HG03558 (cell line): ENCODE measurements around the gene PPP2R5D.
"Not testable (repeated sequence)": the region's sequence is repeated elsewhere in the genome, so short reads cannot be mapped to it uniquely, and the experiment has no call there.

Experiments
- ATAC-seq: cut with Tn5 transposase; IDR thresholded peaks from one replicate; pipeline ENCODE4 v1.9.1; 2021; ENCODE audit warnings: moderate number of reproducible peaks; ENCODE audit not compliant: unreplicated experiment; ENCODE audit errors: extremely low read depth

The PPP2R5D gene

GRCh38 chr6:42984001-42984923 is at the start of gene PPP2R5D:
TSS of gene PPP2R5D (plus strand) at chr6:42984570. CDS start at chr6:42984678, 108 bp downstream.
- ATAC-seq = peak; percentile 85

GRCh38 chr6:42935322-42935721 is 49.0 kb upstream of the PPP2R5D start:
- no peak for ATAC-seq

- no peak for ATAC-seq
Measured at GRCh38 chr6:42936398-42936797, 48.0 kb upstream of the PPP2R5D start.

GRCh38 chr6:42937548-42938427 is 46.6 kb upstream of the PPP2R5D start:
- ATAC-seq = no peak

- no peak for ATAC-seq
Measured at GRCh38 chr6:42938428-42938796, 46.0 kb upstream of the PPP2R5D start.

DNA sequence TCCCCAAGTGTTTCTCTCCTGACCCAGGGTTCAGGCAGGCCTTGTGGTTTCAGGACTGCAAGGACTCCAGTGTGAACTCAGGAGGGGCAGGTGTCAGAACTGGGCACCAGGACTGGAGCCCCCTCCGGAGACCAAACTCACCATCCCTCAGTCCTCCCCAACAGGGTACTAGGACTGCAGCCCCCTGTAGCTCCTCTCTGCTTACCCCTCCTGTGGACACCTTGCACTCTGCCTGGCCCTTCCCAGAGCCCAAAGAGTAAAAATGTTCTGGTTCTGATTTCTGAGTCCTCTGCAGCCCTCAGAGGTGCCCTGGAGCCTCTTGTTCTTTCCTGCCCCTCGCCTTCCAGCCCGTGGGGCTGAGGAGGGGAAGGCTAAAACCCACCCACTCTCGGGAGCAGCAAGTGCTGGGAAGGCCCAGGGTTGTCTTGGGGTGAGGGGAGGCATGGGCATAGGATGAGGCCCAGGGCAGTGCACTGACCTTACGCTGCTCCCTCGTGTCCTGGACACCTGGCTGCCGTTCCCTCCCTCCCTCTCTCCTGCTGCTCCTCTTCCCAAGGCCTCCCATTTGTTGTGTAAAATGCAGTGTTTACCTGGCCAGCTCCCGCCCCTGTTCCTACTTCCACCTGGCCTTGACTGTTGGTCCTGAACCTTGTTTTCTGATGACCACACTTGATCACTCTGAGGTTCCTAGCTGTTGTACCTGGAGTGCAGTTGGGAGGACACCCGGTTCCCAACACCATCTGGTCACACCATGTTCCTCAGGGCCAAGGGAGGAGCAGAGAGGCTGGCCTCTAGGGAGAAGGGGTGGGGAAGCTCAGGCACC is 45.2 kb upstream of the PPP2R5D start:
- no peak for ATAC-seq

GRCh38 chr6:42939810-42940167 is 44.6 kb upstream of the PPP2R5D start:
- no peak for ATAC-seq

DNA sequence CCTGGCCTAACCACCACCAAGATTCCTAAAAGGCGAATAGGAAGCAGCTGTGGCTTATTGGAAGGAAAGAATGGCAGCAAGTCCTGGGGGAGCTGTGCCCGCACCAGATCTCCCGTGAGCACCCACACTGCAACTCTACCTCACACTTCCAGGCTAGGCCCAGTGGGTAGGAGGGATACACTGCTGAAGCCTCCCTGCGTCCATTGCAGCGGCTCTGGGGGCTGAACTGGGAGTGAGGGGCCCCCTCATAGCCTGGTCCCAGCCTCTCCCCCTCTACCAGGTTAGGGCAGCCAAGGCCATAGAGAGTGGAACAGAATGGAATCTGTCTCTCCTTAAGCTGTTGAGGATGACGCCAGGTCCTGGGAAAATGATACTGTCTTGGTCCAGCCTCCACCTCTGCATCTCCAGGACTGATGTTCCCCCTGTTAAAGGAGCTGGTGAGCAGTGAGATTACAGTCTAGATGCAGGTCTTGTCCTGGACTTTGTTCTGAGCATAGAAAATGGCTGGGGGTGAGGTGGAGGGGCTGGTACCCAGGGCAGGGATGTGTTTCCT is 43.8 kb upstream of the PPP2R5D start:
- ATAC-seq = no peak

GRCh38 chr6:42941356-42941755 is 43.0 kb upstream of the PPP2R5D start:
- not testable (repeated sequence) for ATAC-seq

DNA sequence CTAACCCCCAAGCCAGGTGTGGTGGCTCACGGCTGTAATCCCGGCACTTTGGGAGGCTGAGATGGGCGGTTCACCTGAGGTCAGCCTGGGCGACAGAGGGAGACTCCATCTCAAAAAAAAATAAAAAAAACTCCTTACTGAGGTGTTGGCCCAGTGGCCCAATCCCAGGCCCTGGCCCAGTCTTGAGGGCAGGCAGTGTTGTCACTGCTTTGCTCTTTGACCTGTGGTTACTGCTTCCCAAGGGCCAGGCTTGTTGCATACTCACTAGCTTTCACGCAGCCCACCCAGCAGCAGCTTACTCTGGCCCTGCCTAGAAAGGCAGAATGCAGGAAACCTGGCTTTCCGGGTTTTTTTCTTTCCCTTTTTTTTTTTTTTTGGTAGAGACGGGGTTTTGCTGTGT is 41.9 kb upstream of the PPP2R5D start:
- ATAC-seq = no peak

GRCh38 chr6:42947950-42948349 is 36.4 kb upstream of the PPP2R5D start:
- ATAC-seq = no peak

DNA sequence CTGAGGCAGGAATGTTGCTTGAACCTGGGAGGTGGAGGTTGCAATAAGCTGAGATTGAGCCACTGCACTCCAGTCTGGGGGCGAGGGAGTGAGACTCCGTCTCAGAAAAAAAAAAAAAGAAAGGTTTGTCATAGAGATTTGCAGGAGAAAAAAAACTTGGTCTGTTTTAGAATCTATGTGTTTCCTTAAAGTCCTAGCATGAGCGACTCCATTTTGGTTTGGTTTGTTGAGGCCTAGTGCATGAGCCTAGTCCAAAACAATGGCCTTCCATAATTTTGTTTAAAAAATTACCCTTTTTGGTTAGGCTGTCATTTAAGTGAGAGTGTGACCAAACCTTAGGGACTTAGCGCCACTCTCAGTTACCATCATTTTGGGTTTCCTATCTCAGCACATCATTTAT is 32.0 kb upstream of the PPP2R5D start:
- ATAC-seq = no peak

GRCh38 chr6:42954405-42954804 is 30.0 kb upstream of the PPP2R5D start:
- not testable (repeated sequence) for ATAC-seq

GRCh38 chr6:42958125-42958524 is 26.2 kb upstream of the PPP2R5D start:
- no peak for ATAC-seq

DNA sequence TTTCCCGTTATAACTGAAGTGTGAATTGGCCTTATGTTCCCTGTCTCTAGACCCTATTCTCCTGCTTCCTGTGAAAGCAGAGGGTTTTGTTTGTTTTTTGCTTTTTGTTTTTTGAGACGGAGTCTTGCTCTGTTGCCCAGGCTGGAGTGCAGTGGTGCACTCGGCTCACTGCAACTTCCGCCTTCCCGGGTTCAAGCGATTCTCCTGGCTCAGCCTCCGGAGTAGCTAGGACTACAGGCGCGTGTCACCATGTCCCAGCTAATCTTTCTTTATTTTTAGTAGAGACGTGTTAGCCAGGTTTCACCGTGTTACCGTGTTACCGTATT is 24.5 kb upstream of the PPP2R5D start:
- no peak for ATAC-seq

- ATAC-seq = no peak
Measured at GRCh38 chr6:42960243-42961019, 23.9 kb upstream of the PPP2R5D start, which contains the start of gene GNMT. TSS of gene GNMT (plus strand) at chr6:42960754. CDS start at chr6:42960768, 14 bp downstream.

DNA sequence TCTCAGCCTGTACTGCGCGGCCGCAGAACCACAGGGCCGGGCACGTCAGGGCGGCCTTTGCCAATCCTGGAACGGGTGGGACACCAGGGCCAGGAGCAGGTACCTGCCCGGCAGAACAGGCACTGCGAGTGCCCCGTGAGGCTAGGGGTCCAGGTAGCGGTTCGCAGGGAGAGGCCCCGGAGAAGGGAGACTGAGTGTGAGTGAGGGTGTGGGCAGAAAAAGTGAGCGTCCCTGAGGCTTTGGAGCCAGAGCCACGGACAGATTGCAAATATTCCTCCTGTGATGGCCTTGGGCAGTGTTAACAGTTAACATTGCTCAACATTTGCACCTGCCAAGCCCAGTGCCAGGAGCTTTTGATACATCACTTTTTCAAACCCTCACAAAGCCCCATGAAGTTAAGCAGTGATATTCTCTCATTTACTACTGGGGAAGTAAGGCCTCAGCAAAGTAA is 23.3 kb upstream of the PPP2R5D start:
- no peak for ATAC-seq

GRCh38 chr6:42962096-42962495 is 22.3 kb upstream of the PPP2R5D start:
- ATAC-seq = no peak

DNA sequence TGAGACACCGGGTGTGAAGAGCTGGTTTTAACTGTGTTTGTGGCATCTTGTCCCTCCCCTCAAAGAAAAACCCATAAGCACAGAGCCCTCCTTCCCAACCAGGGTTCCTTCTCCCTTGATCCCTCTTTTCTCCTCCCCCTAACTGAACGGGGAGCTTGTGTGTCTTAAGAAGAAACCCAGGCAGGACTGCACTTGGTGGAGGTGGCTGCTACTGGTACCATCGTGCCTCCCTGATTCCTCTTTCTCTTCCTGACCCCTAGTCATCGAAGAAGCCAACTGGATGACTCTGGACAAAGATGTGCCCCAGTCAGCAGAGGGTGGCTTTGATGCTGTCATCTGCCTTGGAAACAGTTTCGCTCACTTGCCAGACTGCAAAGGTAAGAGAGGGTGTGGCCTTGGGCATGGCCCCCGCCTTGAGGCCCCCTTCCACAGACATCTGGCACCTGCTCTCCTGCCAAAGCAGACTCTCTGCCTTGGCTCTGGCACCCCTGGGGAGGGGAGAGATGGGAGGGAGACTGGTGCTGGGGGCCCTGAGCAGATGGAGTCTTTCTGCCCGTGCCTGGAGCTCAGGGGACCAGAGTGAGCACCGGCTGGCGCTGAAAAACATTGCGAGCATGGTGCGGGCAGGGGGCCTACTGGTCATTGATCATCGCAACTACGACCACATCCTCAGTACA is 21.7 kb upstream of the PPP2R5D start:
- no peak for ATAC-seq
